Colonic mucosa (tissue), 4 donors: ENCODE data around the gene LRP1B. TPM values are rescaled to one million over a fixed set of nuclear protein-coding genes. Genes with fewer than 3 reads are reported as not detected.

Experiments
- DNase-seq: peaks from one replicate; pipeline ENCODE4 v3.0.0-alpha.2; 2020
- H3K27ac ChIP-seq: fragments of 200-600 bp; one replicate; pipeline ENCODE4 v1.8.0; 2021
- H3K27me3 ChIP-seq: fragments of 200-600 bp; one replicate; pipeline ENCODE4 v1.8.0; 2021
- H3K36me3 ChIP-seq: fragments of 200-600 bp; one replicate; pipeline ENCODE4 v1.8.0; 2021
- H3K4me1 ChIP-seq: fragments of 200-600 bp; one replicate; pipeline ENCODE4 v1.8.0; 2021; ENCODE audit warnings: mild to moderate bottlenecking
- H3K4me3 ChIP-seq: fragments of 200-600 bp; one replicate; pipeline ENCODE4 v1.8.0; 2021
- H3K9ac ChIP-seq, 2 donors: one replicate each; pipeline ENCODE4 v1.7.0; 2013; ENCODE audit warnings: control low read depth in 2 of 2, low read depth in 2 of 2, low read length in 2 of 2
- H3K9me3 ChIP-seq: fragments of 200-600 bp; one replicate; pipeline ENCODE4 v1.8.0; 2021
- intact Hi-C: fragments of 100-400 bp; cut with DNase I; formaldehyde crosslinking; loops from one replicate; pipeline ENCODE4 v1.14.1; 2022
- total RNA-seq, 2 donors: library from RNA; stranded (reverse); fragmentation: NEBNext Ultra II Directional in 1 of 2; extraction: Animal tissue kit (Norgen Biotek cat#: 25700) in 1 of 2; gene quantifications; one replicate each; pipeline ENCODE4 v1.2.1, GENCODE V29; 2021
- TF ChIP-seq, protein P1 (sequence below): fragments of 200-600 bp; IDR thresholded peaks from one replicate; pipeline ENCODE4 v1.8.0; 2022; ENCODE audit warnings: antibody characterized with exemption, mild to moderate bottlenecking
- donor health status: healthy.
- donor health status: DM: no; HTN: no; CAD: no.
- donor health status: DM: no; HTN: no; CAD: no.

LRP1B gene
- total RNA-seq, 2 donors from 2014 or later: 0.10 to 0.19 TPM

DNA sequence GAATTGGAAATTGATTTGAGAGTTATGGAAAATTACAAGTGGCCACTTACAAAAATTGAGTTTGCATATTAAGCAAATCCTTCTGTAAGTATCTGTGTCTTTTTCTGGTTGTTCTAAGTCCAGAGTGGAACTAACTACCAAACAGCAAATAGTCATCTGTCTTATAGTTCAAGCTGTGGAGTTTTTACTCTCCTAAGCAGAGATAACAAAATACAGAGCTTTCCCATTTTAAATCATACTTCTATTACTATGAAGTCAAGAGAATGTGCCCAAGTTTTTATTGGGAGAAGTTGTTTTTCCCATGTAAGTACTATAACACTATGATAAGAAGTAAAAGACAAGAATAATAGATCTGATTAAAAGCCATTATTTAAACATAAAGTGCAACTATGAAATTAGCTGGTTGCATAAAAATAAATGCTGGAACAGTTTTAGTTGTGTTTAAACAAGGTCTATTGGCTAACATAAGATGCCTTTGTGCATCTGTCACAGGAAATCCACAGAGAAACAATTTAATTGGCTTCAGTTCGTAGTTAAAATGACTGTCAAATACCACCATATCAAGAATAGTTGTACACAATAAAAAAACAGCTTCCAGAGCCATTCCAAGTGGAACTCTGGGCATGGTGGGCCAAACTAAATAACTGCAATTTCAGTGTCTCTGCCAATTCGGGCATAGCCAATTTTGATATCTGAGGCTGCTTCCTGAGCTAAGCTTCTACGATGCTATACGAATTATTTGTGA is 1883.2 kb downstream of the LRP1B start:
- no peak for DNase-seq
- intact Hi-C loops: no loop called here
- Histone ChIP-seq H3K27me3 (no peaks in the 10 kb centered on the region), H3K4me1 (no peaks in the 10 kb centered on the region), H3K9me3 (no peaks in the 10 kb centered on the region), H3K36me3 (no peaks in the 10 kb centered on the region), H3K4me3 (no peak overlapping the region), H3K27ac (no peak overlapping the region), H3K9ac (no peak overlapping the region)
- TF ChIP-seq, protein P1, sequence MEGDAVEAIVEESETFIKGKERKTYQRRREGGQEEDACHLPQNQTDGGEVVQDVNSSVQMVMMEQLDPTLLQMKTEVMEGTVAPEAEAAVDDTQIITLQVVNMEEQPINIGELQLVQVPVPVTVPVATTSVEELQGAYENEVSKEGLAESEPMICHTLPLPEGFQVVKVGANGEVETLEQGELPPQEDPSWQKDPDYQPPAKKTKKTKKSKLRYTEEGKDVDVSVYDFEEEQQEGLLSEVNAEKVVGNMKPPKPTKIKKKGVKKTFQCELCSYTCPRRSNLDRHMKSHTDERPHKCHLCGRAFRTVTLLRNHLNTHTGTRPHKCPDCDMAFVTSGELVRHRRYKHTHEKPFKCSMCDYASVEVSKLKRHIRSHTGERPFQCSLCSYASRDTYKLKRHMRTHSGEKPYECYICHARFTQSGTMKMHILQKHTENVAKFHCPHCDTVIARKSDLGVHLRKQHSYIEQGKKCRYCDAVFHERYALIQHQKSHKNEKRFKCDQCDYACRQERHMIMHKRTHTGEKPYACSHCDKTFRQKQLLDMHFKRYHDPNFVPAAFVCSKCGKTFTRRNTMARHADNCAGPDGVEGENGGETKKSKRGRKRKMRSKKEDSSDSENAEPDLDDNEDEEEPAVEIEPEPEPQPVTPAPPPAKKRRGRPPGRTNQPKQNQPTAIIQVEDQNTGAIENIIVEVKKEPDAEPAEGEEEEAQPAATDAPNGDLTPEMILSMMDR: no peak

DNA sequence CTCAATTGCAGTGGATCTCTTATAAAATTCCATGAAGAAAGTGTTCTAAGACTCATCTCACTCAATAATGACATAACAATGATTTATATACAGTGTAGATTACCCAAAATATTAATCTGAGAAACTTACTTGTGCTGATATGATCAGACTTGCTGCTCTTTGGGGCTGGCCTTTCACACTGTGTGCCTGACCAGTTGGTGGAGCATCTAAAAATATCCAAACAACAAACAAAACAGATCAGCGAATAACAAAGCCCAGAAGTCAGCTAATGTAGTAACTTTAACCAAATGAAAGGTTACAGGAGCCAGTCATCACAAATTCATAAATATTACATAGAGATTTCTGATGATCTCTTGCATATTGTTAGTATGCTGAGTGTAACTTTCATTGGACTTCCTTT is 1883.9 kb downstream of the LRP1B start:
- no peaks in the 10 kb centered on the region for H3K36me3 ChIP-seq
- H3K27me3 ChIP-seq: no peaks in the 10 kb centered on the region
- intact Hi-C loops: no loop called here
- H3K27ac ChIP-seq: no peak overlapping the region
- no peaks in the 10 kb centered on the region for H3K9me3 ChIP-seq
- no peaks in the 10 kb centered on the region for H3K4me1 ChIP-seq
- H3K9ac ChIP-seq: no peak overlapping the region
- DNase-seq: no peak
- no peak overlapping the region for H3K4me3 ChIP-seq
- TF ChIP-seq, protein P1: no peak

DNA sequence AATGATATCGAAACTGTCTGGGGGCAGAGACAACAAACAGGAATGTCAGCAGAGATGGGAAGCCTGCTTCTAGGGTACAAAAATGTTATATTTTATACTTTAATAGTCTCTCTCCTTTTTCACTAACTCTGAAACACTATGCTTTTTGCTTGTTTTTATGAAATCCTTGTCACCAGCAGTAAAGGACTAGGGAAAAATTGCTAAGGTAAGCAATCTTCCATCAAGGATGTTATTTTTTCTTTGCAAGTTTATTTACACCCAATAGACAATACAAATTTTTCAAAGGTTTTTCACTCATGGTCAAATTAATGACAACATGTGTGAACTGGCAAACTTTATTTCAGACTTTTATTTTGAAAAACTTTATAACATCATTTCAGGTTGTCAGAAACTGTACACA is 1884.8 kb downstream of the LRP1B start:
- intact Hi-C loops: no loop called here
- H3K27ac ChIP-seq: no peak overlapping the region
- H3K4me3 ChIP-seq: no peak overlapping the region
- no peak overlapping the region for H3K9ac ChIP-seq
- H3K27me3 ChIP-seq: no peaks in the 10 kb centered on the region
- DNase-seq: no peak
- no peaks in the 10 kb centered on the region for H3K9me3 ChIP-seq
- H3K36me3 ChIP-seq: no peaks in the 10 kb centered on the region
- TF ChIP-seq, protein P1: no peak
- H3K4me1 ChIP-seq: no peaks in the 10 kb centered on the region

DNA sequence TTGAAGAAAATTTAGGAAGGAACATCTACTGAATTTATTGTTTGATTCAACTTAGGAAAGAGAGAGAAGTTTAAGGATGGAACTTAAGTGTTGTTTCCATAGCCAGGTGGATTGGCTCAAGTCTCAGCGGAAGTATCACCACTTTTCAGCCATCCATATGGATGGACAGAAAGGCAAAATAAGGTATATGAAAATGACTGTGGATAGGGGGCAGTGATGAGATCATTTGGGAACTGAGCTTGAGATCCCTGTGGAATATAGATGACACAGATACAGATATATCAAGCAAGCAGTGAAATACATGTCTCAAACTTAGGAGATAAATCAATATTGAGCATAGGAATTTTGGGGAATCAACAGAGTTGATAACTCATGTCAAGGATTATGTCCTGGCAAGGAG is 1887.9 kb downstream of the LRP1B start:
- Histone ChIP-seq H3K4me1 (no peaks in the 10 kb centered on the region), H3K4me3 (no peak overlapping the region), H3K9ac (no peak overlapping the region), H3K9me3 (no peaks in the 10 kb centered on the region), H3K27ac (no peak overlapping the region), H3K27me3 (no peaks in the 10 kb centered on the region), H3K36me3 (no peaks in the 10 kb centered on the region)
- DNase-seq: no peak
- TF ChIP-seq, protein P1: no peak
- intact Hi-C loops: no loop called here

DNA sequence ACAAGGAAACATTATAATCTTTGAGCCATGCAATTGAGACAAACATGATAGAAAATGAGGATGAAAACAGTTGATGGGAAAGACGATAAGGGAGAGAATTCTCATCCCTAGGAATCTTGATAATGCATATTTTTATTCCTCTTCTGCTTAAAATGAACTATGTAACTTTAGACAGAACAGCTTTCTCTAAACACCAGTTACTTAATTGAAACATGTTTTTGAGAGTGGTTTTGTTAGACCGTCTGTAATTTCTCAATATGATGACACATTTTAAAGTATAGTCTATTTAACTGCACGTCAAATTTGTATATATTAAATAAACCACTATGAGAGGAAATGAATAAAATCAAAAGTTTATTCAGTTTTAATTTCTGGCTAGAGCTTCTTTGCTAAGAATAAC is 1896.7 kb downstream of the LRP1B start:
- Histone ChIP-seq H3K36me3 (no peaks in the 10 kb centered on the region), H3K27me3 (no peaks in the 10 kb centered on the region), H3K4me1 (no peaks in the 10 kb centered on the region), H3K9me3 (no peaks in the 10 kb centered on the region), H3K9ac (no peak overlapping the region), H3K4me3 (no peak overlapping the region), H3K27ac (no peak overlapping the region)
- DNase-seq: no peak
- intact Hi-C loops: no loop called here
- TF ChIP-seq, protein P1: no peak
